T1000 (cell line): ENCODE results near the gene CATSPER1.
"Not testable (repeated sequence)": the region's sequence is repeated elsewhere in the genome, so short reads cannot be mapped to it uniquely, and the experiment has no call there.

Experiments
- DNase-seq: peaks from one replicate; lab custom pipeline; 2025; ENCODE audit warnings: mixed read lengths; lab: John Stamatoyannopoulos, UW

Gene CATSPER1

DNA sequence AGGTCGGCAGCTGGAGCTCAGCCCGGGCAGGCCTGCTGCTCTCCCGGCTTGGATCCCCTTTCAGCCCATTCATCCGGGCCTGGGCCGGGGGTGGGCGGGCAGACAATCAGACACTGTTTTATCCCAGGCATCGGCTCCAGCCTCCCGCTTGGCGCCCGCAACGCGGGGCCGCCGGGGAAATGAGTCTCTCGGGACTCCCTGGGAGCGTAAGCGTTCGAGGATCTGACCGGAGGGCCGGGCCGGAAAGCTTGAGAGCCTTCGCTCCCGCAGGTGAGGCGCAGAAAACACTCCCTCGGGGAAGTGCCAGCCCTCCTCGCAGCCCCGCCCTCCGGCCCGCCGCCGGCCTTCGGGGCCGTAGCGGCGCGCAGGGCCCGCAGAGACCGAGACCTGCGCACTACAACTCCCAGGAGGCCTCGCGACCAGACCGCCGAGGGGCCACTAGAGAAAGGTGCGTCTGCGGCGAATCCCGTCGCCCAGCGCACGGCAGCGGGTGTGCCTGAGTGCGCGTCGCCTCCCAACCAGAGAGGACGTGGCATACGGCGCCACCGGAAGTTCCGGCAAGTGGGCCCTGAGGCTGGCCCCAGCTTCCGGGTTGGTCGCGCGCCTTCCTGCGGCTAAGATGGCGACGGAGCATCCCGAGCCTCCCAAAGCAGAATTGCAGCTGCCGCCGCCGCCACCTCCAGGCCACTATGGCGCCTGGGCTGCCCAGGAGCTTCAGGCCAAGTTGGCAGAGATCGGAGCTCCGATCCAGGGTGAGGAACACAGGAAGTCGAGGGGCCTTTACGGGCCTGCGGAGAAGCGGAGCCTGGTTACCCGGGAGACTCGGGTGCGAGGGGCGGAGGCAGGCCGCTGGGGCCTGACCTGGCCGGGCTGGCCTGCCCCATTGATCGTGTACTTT lies 25.7 kb upstream of the CATSPER1 start, which contains the start of gene SF3B2:
Gene SF3B2, plus strand, starts transcription at position 599 of the 898 bp plus-strand sequence. Its CDS starts 21 bp downstream, at position 620.
- peak; percentile 97 for DNase-seq

DNA sequence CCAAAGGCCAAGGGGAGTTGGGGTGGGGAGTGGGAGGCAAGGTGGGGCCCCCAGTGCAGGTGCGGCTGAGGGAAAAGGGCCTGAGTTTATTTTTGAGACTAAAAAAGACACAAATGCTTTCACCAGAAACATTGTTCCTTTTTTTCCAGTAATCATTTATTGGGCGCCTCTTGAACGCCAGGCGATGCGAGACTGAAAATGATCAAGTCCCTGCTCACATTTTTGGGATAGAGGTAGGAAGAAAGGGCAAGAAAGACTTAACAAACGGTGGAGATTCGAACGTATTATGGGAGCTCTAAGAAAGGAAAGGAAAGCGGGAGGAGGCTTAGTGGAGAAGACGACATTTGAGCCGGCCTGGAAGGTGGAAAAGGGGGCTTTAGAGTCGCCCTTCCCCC lies 25.1 kb upstream of the CATSPER1 start:
- no peak for DNase-seq

DNA sequence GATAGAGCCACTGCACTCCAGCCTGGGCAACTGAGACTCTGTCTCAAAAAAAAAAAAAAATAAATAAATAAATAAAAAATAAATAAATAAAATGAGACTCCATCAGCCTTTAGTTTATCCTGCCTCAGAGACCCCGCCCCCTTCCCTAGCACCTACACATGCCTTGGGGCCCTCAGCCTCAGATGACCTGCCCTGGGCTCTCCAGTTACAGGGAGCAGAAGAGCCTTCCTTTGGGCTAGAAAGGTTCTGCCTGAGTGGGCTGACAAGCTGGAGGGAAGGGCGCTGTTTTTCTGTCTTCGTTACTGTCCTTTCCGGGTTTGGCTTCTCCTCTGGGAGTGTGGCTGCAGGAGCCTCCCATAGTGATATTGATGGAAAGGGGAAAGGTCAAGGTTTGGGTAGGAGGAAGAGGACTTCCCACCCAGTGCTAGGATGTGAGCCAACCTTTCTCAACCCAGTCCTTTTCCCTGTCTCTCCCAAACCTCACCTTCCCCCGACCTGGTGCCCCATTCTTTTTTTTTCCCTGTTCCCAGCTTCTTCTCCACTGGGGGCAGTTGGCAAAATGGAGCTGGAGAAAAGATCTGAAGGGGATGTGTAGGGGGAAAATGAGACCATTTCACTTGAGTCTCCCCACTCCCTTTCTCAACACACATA lies 24.4 kb upstream of the CATSPER1 start:
- DNase-seq: no peak

DNA sequence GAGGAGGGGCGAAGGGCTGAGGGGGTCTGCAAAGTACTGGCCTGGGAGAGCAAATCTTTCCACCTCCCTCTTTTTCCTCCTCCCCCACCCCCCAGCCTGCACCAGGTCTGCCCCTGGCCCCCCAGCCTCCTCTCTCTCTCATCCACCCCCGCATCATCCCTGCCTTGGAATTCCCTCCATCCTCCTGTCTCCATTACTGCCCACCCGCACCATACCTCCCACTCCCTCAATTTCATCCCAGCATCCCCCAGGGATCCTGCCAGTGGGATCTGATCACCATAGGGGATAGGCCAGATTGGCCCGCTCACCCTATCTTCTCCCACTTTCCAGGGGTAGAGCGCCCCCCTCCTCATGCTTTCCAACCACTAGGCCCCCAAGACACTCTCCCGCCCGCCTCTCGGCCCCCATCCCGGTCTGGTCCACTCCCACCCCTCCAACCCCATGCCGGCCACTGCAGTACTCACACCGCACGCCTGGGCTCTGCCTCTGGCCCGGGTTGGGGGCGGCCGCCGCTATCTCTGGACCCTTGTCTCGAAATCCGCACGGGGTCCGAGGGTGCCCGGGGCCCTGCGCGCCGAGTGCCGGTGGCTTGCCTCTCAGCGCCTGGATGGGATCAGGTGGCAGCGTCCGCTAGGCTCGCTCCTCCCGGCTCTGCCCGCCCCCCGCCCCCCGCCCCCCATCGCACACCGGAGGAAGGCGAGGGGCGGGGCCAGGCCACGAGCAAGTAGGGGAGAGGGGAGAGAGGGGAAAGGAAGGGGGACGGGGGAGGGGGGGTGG lies 22.5 kb upstream of the CATSPER1 start, which contains the start of gene GAL3ST3:
Gene GAL3ST3, minus strand, starts transcription at position 615 of the 777 bp plus-strand sequence. CDS start 3,746 bp downstream, outside the sequence.
- DNase-seq: no peak

- no peak for DNase-seq
These were observed 21.5 kb upstream of the CATSPER1 start for GRCh38 chr11:66047541-66048365.

- DNase-seq: no peak
These were observed 20.6 kb upstream of the CATSPER1 start for GRCh38 chr11:66046901-66047300.

GRCh38 chr11:66045177-66045639 lies 18.9 kb upstream of the CATSPER1 start:
- DNase-seq: peak; percentile 58

- no peak for DNase-seq
These were observed 18.5 kb upstream of the CATSPER1 start for GRCh38 chr11:66044757-66045156.

DNA sequence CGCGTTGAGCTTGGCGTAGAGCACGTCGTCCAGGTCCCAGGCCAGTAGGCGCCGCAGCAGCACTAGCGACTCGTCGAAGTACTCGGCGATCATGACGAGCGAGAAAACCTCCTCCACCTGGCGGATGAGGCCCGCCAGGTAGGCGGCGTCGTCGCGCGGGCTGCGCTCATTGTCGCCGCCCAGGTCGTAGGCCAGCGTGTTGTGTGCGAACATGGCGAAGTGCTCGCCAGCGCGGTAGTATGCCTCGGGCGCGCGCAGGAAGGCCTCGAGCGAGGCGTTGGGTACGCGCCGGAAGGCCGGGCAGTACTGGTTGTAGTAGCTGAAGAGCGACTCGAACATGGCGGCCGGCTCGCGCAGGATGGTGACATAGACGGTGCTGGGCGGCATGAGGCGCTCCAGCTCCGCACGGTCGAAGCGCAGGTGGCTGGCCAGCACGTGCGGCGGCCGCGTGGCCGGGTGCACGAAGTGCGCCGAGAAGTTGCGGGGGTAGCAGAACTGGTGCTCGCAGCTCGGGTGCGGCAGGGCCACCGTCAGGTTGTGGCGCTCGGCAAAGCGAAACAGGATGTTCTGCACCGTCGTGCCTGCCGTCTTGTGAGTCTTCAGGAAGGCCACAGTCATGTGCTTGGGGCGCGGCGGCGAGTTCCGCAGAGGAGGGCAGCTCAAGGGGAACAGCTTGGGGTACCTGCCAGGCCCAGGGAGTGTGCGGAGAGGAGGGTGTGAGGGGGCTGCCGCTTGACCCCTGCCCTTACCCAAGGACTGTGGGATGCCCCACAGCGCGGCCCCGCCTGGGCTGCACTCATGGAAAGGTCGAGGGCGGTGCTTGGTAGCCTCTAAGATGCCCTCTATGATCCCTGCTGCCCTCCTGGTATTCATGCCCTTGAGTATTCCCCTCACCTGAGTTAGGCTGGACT lies 17.0 kb upstream of the CATSPER1 start:
- DNase-seq: no peak

DNA sequence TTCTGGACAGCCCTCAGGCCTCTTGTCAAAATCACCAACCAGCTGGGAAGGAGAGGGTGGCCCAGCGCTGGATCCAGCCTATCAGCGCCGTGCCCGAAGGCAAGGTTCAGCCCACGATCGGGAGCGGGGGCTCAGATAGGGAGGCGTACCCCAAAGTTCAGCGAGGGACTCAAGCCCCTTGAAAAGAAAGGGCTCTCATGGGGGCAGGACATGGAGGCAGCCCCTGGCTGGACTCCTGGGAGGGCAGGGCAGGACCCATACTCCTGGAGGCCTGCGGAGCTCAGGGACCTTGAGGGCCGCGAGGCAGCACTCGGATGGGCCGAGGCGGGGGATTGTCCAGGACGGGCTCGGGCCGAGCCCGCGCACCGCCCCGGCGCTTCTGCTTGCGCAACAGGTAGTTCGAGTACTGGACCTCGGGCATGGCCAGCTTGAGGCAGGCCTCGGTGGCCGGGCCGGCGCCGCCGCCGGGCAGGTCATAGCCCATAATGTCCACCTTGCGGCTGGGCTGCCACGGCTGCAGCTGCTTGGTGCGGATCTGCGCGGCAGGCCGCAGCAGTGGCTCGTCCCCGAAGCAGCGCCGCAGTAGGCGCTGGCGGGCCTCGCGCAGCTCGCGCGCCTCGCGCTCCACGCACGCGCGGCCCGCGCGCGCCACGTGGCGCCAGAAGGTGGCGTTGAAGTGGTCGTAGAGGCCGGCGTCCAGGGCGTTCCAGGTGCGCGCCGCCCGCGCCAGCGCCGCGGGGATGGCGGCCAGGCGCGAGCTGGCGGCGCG lies 16.1 kb upstream of the CATSPER1 start:
- no peak for DNase-seq

DNA sequence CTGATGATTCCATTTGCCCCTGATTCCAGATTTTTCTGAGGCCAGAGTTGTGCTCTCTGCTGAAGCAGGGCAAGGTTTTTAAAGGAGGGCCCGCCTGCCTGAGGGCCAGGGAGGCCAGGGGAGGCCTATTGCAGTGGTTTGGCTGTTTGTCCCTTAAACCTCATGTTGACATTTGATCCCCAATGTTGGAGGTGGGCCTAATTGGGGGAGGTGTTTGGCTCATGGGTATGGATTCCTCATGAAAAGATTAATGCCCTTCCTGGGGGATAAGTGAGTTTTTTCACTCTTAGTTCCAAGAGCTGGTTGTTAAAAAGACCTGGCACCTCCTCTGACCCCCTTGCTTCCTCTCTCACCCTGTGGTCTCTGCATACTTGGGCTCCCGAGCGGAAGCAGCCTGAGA lies 13.5 kb upstream of the CATSPER1 start:
- no peak for DNase-seq

DNA sequence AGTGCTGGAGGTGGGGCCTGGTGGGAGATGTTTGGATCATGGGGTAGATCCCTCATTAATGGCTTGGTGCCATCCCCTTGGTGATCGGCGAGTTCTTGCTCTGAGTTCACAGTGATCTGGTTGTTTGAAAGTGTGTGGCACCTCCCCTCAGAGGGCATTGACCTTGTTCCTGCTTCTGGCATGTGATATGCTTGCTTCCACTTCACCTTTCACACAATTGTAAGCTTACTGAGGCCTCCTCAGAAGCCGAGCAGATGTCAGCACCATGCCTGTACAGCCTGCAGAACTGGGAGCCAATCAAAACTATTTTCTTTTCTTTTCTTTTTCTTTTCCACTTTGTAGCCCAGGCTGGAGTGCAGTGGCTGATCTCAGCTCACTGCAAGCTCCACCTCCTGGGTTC lies 11.0 kb upstream of the CATSPER1 start:
- no peak for DNase-seq

DNA sequence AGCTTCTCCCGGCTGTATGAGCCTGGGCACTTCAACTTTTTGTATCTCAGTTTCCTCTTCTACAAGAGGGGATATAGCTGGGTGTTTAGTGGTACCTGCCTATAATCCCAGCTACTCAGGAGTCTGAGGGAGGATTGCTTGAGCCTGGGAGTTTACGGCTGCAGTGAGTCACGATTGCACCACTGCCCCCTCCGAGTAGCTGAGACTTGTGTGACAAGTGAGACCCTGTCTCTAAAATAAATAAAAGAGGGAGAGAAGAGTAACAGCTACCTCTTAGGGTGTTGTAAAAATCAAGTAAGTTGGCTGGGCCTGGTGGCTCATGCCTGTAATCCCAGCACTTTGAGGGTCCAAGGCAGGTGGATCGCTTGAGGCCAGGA lies 10.0 kb upstream of the CATSPER1 start:
- no peak for DNase-seq

DNA sequence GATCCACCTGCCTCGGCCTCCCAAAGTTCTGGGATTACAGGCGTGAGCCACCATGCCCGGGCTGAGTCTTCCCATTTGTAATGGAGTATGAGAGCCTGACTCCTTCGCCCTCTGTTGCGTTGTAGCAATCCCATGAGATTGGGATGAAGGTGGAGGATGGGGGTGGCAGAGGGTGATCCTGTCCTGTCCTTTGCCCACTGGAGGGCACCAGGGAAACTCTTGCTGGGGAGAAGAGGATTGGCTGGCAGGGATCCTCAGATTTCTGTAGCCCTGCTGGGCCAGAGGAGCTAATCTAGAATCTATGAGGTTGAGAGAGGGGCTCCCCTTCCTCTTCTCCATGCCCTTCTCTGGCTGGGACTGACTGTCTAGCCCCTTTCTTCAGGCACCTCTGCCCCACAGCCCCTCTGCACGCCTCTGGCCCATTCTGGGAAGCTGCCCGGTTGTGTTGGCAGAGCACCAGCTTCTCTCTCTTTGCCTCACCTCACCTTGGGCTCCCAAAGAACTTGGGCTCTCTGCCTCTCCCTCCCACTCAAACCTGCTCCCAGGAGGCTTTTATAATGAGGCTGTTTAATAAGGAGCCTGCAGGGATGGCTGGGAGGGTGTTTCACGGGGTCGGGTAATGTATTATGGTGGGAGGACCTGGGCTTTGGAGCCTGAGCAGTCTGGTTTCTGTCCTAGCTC lies 9.5 kb upstream of the CATSPER1 start:
- no peak for DNase-seq

- no peak for DNase-seq
These were observed 6.9 kb upstream of the CATSPER1 start for GRCh38 chr11:66032957-66033735.

GRCh38 chr11:66023186-66023440 lies 3.2 kb downstream of the CATSPER1 start:
- DNase-seq: not testable (repeated sequence)

- DNase-seq: peak; percentile 69
These were observed 3.7 kb downstream of the CATSPER1 start for GRCh38 chr11:66022401-66023185.
